HEK293T (cell line): ENCODE data around the gene REEP2.

Experiments
- BHLHE40 ChIP-seq: fragments of 450-650 bp; IDR thresholded peaks from 2 replicates; pipeline ENCODE4 v1.6.1; 2016; ENCODE audit warnings: mild to moderate bottlenecking, moderate library complexity, borderline replicate concordance
- ELF4 ChIP-seq: fragments of 450-650 bp; IDR thresholded peaks from 2 replicates; pipeline ENCODE4 v1.6.1; 2017; ENCODE audit warnings: antibody characterized with exemption
- FOXA1 ChIP-seq: fragments of 450-650 bp; IDR thresholded peaks from 2 replicates; pipeline ENCODE4 v1.6.1; 2016; ENCODE audit warnings: mild to moderate bottlenecking
- FOXM1 ChIP-seq: fragments of 450-650 bp; IDR thresholded peaks from 2 replicates; pipeline ENCODE4 v1.6.1; 2017; ENCODE audit warnings: mild to moderate bottlenecking, borderline replicate concordance
- LEF1 ChIP-seq: fragments of 450-650 bp; IDR thresholded peaks from 2 replicates; pipeline ENCODE4 v1.6.1; 2017; ENCODE audit warnings: mild to moderate bottlenecking, borderline replicate concordance
- SP1 ChIP-seq: fragments of 450-650 bp; IDR thresholded peaks from 2 replicates; pipeline ENCODE4 v1.6.1; 2017
- SUZ12 ChIP-seq: fragments of 450-650 bp; IDR thresholded peaks from 2 replicates; pipeline ENCODE4 v1.6.1; 2016; ENCODE audit warnings: mild to moderate bottlenecking
- TARDBP ChIP-seq: fragments of 450-650 bp; IDR thresholded peaks from 2 replicates; pipeline ENCODE4 v1.6.1; 2016
- ZNF384 ChIP-seq: fragments of 450-650 bp; IDR thresholded peaks from 2 replicates; pipeline ENCODE4 v1.6.1; 2016

DNA sequence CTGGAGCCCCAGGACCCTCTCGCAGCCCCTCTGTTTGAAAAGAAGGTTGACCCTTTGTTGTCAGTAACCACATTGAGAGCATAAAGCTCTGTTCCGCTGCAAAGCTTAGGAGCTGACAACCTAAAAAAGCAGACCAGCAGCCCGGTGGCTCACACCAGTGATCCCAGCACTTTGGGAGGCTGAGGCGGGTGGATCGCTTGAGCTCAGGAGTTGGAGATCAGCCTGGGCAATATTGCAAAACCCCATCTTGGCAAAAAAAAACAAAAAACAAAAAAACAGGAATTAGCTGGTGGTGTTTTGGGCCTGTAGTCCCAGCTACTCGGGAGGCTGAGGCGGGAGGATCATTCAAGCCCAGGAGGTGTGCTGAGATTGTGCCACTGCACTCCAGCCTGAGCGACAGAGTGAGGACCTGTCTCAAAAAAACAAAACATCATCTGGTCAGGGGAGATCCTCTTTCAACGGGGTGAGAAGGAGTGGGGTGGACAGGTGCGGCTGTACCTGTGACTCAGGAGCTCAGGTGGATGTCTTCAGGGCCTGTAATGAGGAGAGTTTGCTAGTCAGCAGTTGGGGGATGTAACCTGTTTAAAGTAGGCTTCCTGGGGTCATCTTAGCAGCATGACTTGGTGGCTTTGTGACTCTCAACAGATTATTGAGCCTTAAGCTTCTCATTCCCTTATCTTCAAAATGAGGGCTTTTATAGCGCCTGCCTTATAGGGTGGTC is 694 bp upstream of the REEP2 start:
- TF ChIP-seq SP1: no peak
- TF ChIP-seq LEF1: no peak
- no peak for TF ChIP-seq ZNF384
- no peak for TF ChIP-seq BHLHE40
- no peak for TF ChIP-seq SUZ12
- TF ChIP-seq TARDBP: no peak
- no peak for TF ChIP-seq FOXA1
- TF ChIP-seq FOXM1: no peak
- no peak for TF ChIP-seq ELF4
